Measurements from ENCODE around the gene ID3. TPM values are rescaled to one million over a fixed set of nuclear protein-coding genes. Genes with fewer than 3 reads are reported as not detected.

Gene ID3
- total and polyA plus RNA-seq, 9 of the 15 experiments (the other 6 are each of a cell fraction or from before 2014, with no cell fraction given): 6.8 to 59.8 (median 23.5) TPM

GRCh38 chr1:23531562-23532094, 27.7 kb downstream of the ID3 start:
- no peak for FAIRE-seq
- TSS peak; percentile 97 for BruUV-seq (replicated peaks)
- Histone ChIP-seq H3K9ac (ENCODE audit: insufficient read depth in 1 of 2, low read depth in 2 of 2, low read length in 2 of 2) (peak overlapping the region; percentile 69 to 85), H3K4me1 (replicated peaks in 1 of 2; ENCODE audit: control insufficient read depth in 2 of 2, insufficient read depth in 2 of 2, low read length in 2 of 2) (peaks cover 45 to 47% of the 10 kb centered on the region in 2 experiments), H4K20me1 (replicated peaks; ENCODE audit: control insufficient read depth, insufficient read depth, low read length) (peaks cover 20% of the 10 kb centered on the region; the same call in 1 of the 2 replicates), H3K27ac (ENCODE audit: extremely low read depth, low read depth, low read length) (peak overlapping the region; percentile 59), H3K36me3 (ENCODE audit: control insufficient read depth, insufficient read depth, low read length) (peaks cover 9% of the 10 kb centered on the region), H2AFZ (ENCODE audit: low read depth, low read length) (peak overlapping the region; percentile 93), H3K9me3 (replicated peaks; ENCODE audit: control insufficient read depth, insufficient read depth, low read depth, low read length) (no peaks in the 10 kb centered on the region), H3K27me3 (ENCODE audit: control insufficient read depth in 2 of 2, insufficient read depth in 2 of 2, low read length in 2 of 2) (no peaks in the 10 kb centered on the region), H3K4me3 (peak overlapping the region; percentile 55), H3K9me1 (ENCODE audit: control insufficient read depth, insufficient read depth, low read length) (peaks cover 10% of the 10 kb centered on the region), H3K4me2 (ENCODE audit: insufficient read depth, low read length) (peak overlapping the region; percentile 81), H3K79me2 (ENCODE audit: control insufficient read depth, insufficient read depth, low read length) (peaks cover 43% of the 10 kb centered on the region)
- no peak for DNase-seq (ENCODE audit: extremely low read depth in 1 of 4, low spot score in 3 of 4)
- no peak for ATAC-seq
- ChIA-PET CTCF (ENCODE audit: low intra/inter-chr PET ratio) (interaction anchor here (0.7 kb wide), 1 partner anchor 133 kb away, joined by 3 read pairs; no protein-coding TSS in a partner anchor), POLR2A (interaction anchor here (0.6 to 1.3 kb wide), 11 partner anchors 8 to 772 kb away, joined by 3 to 6 read pairs (median 3); partner anchors contain the start of gene ID3)
- WGBS (ENCODE audit: insufficient coverage, low coverage, missing lambda C conversion rate): 39% methylated on average over 5 of the region's 5 CpGs
- in situ Hi-C loops (cut with MboI) (loop anchor here (5.0 to 10.0 kb wide), 3 partner anchors 34 to 557 kb away; partner anchors contain the start of genes HTR1D and LACTBL1), intact Hi-C loops (cut with micrococcal nuclease) (loop anchor here (10.0 kb wide), 4 partner anchors 107 to 557 kb away; partner anchors contain the start of genes HNRNPR, HTR1D, LACTBL1 and TCEA3)
- TF ChIP-seq TRIM28 (IDR thresholded peaks at IDR 0.05): no peak
- TF ChIP-seq ATF2 (CRISPR knock-in tag; IDR thresholded peaks at IDR 0.05): no peak
- TF ChIP-seq, protein P1, sequence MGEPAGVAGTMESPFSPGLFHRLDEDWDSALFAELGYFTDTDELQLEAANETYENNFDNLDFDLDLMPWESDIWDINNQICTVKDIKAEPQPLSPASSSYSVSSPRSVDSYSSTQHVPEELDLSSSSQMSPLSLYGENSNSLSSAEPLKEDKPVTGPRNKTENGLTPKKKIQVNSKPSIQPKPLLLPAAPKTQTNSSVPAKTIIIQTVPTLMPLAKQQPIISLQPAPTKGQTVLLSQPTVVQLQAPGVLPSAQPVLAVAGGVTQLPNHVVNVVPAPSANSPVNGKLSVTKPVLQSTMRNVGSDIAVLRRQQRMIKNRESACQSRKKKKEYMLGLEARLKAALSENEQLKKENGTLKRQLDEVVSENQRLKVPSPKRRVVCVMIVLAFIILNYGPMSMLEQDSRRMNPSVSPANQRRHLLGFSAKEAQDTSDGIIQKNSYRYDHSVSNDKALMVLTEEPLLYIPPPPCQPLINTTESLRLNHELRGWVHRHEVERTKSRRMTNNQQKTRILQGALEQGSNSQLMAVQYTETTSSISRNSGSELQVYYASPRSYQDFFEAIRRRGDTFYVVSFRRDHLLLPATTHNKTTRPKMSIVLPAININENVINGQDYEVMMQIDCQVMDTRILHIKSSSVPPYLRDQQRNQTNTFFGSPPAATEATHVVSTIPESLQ (CRISPR knock-in tag; IDR thresholded peaks at IDR 0.05): no peak
- TF ChIP-seq CEBPG (CRISPR knock-in tag; IDR thresholded peaks at IDR 0.05): no peak
- peak in 1 of 2 experiments; percentile 40; a peak in 1 of 4 replicates for TF ChIP-seq CEBPG (tag; conservative IDR thresholded peaks at IDR 0.05 in 1 of 2, IDR thresholded peaks at IDR 0.05 in 1 of 2)
- TF ChIP-seq, protein P2, sequence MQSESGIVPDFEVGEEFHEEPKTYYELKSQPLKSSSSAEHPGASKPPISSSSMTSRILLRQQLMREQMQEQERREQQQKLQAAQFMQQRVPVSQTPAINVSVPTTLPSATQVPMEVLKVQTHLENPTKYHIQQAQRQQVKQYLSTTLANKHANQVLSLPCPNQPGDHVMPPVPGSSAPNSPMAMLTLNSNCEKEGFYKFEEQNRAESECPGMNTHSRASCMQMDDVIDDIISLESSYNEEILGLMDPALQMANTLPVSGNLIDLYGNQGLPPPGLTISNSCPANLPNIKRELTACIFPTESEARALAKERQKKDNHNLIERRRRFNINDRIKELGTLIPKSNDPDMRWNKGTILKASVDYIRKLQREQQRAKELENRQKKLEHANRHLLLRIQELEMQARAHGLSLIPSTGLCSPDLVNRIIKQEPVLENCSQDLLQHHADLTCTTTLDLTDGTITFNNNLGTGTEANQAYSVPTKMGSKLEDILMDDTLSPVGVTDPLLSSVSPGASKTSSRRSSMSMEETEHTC (IDR thresholded peaks at IDR 0.05): no peak
- no peak for TF ChIP-seq FOS (IDR thresholded peaks at IDR 0.05; ENCODE audit: extremely low read depth, insufficient read length)
- no peak for TF ChIP-seq FOXJ2 (tag; IDR thresholded peaks at IDR 0.05)
- no peak for TF ChIP-seq POLR2B (IDR thresholded peaks at IDR 0.05; ENCODE audit: low read depth, partially characterized antibody)
- TF ChIP-seq KDM1A (IDR thresholded peaks at IDR 0.05): no peak
- no peak for TF ChIP-seq ZNF444 (CRISPR knock-in tag; IDR thresholded peaks at IDR 0.05)
- no peak for TF ChIP-seq DMBX1 (CRISPR knock-in tag; IDR thresholded peaks at IDR 0.05; ENCODE audit: borderline replicate concordance)
- TF ChIP-seq FOXA1 (IDR thresholded peaks at IDR 0.05; ENCODE audit: borderline replicate concordance): no peak
- TF ChIP-seq KLF1 (tag; IDR thresholded peaks at IDR 0.05): 0 out of 2 replicates have a peak, but pooled peaks have one; percentile 37
- TF ChIP-seq ZKSCAN8 (CRISPR knock-in tag; IDR thresholded peaks at IDR 0.05): no peak
- no peak for TF ChIP-seq HNRNPK (IDR thresholded peaks at IDR 0.05; ENCODE audit: low read depth, low read length, poor library complexity, severe bottlenecking)
